KBM-7 (cell line): ENCODE measurements around the gene STAG3.
A peak's percentile ranks its signal among the peaks of the same experiment; 100 is the strongest.
"Not testable (repeated sequence)": the region's sequence is repeated elsewhere in the genome, so short reads cannot be mapped to it uniquely, and the experiment has no call there.

Source experiments
- DNase-seq: peaks from one replicate; pipeline ENCODE4 v3.0.0-alpha.2; 2015
- in situ Hi-C: fragments of 300-500 bp; cut with MboI; formaldehyde crosslinking; loops from 2 replicates; pipeline ENCODE4 v1.14.3; 2020; ENCODE audit warnings: low sequenced_read_pairs, low pct_unique_long_range_greater_than_20kb, mixed read lengths

The STAG3 gene

DNA sequence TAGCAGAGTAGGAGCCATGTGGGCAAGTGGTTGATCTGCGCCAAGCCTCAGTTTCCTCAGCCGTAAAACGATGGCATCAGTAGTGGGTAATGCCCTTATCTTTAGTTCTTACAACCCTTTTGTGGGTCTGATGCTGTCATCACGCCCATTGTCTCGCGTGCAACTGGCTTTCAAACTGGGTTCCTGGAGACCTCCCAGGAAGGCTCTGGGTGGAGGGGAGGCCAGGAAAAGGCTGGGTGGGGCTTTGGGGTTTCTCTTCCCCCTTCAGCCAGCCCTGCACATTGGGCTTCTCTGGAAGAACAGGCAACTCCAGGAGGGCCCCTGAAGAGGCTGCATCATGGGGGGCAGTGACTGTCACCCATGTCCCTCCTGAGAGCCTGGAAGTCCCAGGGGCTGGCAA is 47.2 kb downstream of the STAG3 start:
- not testable (repeated sequence) for DNase-seq

DNA sequence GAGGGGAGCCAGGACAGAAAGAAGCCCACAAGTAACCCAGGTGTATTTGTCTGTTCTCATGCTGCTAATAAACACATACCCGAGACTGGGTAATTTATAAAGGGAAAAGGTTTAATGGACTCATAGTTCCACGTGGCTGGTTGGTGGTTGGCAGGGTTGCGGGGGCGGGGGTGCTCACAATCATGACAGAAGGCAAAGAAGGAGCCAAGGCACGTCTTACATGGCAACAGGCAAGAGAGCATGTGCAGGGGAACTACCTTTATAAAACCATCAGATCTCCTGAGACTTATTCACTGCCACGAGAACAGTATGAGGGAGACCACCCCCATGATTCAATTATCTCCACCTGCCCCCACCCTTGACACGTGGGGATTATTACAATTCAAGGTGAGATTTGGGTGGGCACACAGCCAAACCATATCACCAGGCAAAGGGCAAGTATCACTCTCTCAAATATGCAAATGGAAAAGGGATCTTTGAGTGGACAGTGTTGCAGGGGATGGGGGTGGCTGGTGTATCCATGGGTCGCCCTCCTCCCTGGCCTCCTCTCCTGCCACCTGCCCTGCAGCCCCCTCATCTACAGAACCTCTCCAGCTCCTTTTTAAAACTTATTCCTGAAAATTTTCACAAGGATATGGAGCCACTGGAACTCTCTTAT is 57.1 kb downstream of the STAG3 start:
- DNase-seq, in situ Hi-C loops: not testable (repeated sequence)

More for the DNA sequence above, 47.2 kb downstream of the STAG3 start:
- in situ Hi-C loops: not testable (repeated sequence)

DNA sequence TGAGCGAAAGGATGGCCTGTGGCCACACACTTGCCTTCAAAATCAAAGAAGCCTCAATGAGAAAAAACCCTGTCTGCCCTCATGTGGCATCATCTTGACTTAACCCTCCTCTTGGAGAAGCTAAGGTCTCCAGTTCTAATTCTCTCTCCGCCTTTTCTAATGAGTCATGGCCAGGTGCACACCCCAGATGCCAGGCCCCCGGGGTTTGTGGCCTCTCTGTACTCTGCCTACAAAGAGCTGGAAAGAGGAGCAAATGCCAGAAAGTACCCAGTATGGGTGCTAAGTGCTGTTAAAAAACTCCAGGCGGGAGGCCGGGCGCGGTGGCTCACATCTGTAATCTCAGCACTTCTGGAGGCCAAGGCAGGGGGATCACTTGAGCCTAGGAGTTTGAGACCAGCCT is 62.3 kb downstream of the STAG3 start:
- DNase-seq, in situ Hi-C loops: not testable (repeated sequence)

DNA sequence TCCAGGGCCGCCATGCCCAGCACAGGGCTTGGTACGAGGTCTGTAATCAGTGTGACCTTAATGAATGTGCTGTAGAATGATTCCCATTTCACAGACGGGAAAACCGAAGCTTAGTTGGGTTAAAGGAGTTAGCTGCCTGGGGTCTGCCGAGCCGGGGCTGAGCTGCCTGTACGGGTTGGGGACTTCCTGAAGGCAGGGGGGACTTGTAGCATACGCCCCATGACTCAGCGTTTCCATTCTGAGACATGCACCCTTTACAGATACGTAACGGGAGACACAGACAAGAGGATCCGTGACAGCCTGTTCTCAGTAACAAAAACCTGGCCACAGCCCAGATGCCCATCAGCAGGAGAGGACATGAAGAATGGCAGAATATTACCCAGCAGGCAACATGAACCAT is 65.7 kb downstream of the STAG3 start:
- in situ Hi-C loops: not testable (repeated sequence)
- DNase-seq: peak; percentile 47

DNA sequence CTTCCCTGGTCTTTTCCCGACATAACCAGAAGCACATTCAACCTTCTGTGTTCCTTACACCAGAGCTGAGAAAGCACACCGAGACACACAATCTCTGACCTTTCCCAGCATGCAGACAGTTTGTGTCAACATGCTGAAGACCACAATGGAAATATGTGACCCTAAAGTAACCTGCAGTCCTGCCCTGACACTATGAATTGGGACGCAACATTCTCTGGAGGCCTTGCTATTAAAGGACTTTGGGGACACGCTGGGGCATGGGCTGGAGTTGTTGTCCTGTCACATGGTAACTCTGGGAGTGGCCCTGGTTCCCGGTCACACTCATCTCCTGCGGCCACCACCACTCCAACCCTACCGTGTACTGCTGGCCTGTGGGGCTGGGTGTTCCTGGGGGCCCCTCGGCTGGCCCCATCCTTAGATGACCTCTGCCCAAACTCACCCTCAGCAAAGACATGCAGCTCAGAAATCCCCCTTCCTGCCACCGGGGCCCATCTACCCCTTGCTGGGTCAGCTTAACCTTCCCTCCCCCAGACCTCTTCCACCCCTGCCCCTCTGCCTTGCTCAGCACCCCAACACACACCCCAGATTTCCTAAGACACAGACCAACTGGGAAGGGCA is 67.4 kb downstream of the STAG3 start:
- DNase-seq, in situ Hi-C loops: not testable (repeated sequence)

DNA sequence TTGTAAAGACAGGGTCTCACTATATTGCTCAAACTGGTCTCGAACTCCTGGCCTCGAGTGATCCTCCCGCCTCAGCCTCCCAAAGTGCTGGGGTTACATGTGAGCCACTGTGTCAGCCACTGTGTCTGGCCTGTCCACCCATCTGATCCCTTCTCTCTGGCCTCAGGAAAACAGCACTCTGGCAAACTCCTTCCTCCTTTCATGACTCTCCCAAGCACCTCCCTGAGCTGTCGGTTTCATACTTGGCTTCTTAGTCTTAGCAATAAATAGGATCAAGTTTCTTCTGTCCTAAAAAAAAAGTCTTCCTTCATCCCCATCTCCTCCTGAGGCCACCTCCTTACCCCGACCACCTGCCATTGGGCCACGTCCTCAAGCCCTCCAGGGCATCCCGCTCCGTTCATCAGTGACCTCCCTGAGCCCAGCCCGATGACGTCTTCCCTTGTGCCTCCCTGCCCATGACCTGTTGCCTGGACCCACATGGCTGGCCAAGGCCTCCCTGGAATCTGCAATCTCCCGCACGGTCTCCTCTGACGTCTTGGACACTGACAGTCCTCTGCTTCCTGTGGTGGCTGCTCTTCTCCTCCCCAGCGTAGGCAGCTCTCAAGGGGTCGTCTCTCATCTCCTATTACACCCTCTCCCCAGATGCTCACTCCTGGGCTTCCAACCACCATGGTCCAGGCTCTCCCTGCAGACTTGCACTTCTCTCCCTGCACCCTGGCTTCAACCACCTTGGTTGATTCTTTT is 68.6 kb downstream of the STAG3 start:
- in situ Hi-C loops, DNase-seq: not testable (repeated sequence)

DNA sequence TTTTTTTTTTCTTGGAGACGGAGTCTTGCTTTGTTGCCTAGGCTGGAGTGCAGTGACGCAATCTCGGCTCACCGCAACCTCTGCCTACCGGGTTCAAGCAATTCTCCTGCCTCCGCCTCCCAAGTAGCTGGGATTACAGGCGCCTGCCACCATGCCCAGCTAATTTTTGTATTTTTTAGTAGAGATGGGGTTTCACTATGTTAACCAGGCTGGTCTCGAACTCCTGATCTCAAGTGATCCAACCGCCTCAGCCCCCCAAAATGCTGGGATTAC is 69.1 kb downstream of the STAG3 start:
- in situ Hi-C loops, DNase-seq: not testable (repeated sequence)

DNA sequence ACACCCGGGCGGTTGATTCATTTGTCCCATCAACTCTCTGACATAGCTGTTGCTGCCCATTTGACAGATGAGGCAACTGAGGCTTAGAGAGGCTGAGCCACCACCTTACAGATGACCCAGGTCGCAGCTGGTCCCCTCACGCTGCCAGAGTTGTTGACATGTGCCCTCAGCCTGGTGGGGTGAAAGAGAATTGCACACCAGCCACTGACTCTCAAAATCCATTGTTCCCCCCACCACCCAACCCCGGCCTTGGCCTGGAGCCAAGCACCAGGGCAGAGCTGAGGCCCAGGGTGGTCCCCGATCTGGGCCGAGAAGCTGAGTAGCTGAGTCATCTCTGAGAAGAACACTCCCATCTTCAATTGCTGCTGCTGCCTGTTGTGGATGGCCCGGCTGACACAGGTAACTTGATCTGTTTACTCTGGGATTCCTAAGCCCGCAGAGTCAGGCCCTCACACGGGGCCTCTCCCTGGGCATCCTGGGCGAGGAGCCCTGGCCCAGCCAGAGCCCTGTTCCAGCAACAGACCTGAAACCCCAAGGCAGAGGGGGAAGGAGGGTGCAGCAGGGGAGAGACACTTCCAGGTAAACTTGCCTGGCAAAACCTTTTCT is 69.5 kb downstream of the STAG3 start:
- DNase-seq: peak; percentile 15

DNA sequence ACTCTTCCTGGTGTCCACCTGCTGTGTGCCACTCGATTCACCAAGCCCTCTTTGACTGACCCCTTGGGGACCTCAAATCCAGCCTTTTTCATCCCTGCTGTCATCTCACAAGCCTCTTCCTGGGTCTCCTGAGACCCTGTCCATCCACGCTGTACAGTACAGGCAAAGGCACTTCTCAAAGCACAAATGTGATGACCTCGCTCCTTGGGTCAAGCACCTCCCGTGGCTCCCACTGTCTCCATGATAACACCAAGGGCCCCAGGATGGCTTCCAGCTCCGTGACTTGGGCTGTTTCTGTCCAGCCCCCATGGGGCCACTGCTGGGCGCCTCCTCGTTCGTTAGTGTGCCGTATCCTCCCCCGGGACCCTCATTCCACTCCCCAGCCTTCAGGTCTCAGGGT is 70.8 kb downstream of the STAG3 start:
- in situ Hi-C loops: no loop called here
- no peak for DNase-seq

More for the DNA sequence above, 69.5 kb downstream of the STAG3 start:
- in situ Hi-C loops: no loop called here

DNA sequence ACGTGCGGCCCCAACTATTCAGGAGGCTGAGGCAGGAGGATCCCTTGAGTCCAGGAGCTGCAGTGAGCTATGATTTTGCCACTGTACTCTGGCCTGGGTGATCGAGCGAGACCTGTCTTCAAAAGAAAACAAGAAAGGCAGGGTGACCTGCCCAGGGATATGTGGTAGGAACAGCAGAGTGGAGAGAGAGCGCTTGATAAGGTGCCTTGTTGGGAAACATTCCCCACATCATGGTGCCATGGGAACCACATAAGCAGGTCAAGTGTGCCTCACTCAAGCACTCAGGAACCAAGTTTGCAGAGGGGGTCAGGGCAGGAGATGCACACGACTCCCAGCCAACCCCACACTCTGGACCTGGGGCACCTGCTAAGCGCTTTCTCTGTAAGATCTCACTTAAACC is 79.3 kb downstream of the STAG3 start:
- DNase-seq: no peak
- in situ Hi-C loops: no loop called here

DNA sequence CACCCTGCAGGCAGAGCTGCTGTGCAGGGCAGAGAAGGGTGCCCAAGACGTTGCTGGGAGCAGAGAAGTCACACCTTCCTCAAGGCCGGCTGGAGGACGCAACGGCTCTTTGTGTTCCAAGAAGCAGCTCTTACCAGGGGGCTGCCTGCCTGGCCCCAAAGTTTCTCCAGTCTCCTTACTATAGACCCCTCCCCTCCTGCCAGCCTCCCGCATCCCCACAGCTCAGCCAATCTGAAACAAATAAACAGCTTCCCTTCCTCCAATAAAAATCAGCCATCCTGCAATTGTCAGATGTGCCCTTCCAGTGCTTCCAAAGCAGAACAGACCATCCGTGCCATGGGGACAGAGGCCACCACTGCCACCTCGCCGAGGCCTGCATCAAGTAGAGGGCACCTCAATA is 82.3 kb downstream of the STAG3 start:
- in situ Hi-C loops: not testable (repeated sequence)

DNA sequence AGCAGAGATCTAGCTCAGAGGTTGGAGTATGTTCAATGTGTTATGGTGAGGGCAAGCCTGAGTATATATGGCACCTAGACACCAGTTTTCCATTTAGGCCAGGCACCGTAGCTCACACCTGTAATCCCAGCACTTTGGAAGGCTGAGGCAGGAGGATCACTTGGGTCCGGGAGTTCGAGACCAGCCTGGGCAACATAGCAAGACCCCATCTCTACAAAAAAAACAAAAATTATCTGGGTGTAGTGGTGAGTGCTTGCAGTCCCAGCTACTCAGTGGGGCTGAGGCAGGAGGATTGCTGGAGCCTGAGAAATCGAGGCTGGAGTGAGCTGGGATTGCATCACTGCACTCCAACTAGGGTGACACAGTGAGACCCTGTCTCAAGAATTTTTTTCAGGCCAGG is 85.2 kb downstream of the STAG3 start:
- DNase-seq, in situ Hi-C loops: not testable (repeated sequence)

More for the DNA sequence above, 82.3 kb downstream of the STAG3 start:
- not testable (repeated sequence) for DNase-seq
